Measurements from ENCODE around the gene LAMB2. TPM values are rescaled to one million over a fixed set of nuclear protein-coding genes. Genes with fewer than 3 reads are reported as not detected.

Gene LAMB2
- total RNA-seq, 1 donor from 2014 or later = 75.4 TPM

- H3K9ac ChIP-seq = no peak overlapping the region
- H3K36me3 Mint-ChIP-seq = peaks cover 2% of the 10 kb centered on the region
- no peaks in the 10 kb centered on the region for H3K36me3 ChIP-seq
- H3K27ac ChIP-seq = no peak overlapping the region
- H3K4me1 ChIP-seq = no peaks in the 10 kb centered on the region
- H3K4me2 ChIP-seq = no peak overlapping the region
- no peaks in the 10 kb centered on the region for H3K9me3 ChIP-seq (ENCODE audit: low read depth)
- peaks cover 2% of the 10 kb centered on the region for H3K27me3 Mint-ChIP-seq (ENCODE audit: insufficient read depth, low read depth)
- peak overlapping the region; percentile 92 for H3K4me3 Mint-ChIP-seq
- H4K20me1 ChIP-seq (ENCODE audit: low read depth) = no peaks in the 10 kb centered on the region
- no peaks in the 10 kb centered on the region for H3K9me3 Mint-ChIP-seq
- peaks cover 4% of the 10 kb centered on the region for H3K4me1 Mint-ChIP-seq
- no peak overlapping the region for H2AFZ ChIP-seq (replicated peaks)
- no peak for TF ChIP-seq CTCF (IDR thresholded peaks at IDR 0.05)
- TF ChIP-seq EZH2 (IDR thresholded peaks at IDR 0.05) = no peak
- no peak for TF ChIP-seq EZH2phosphoT487 (IDR thresholded peaks at IDR 0.05)
- H3K27ac Mint-ChIP-seq = peak overlapping the region; percentile 11
- no peaks in the 10 kb centered on the region for H3K27me3 ChIP-seq
- peaks cover 23% of the 10 kb centered on the region for H3F3A ChIP-seq (ENCODE audit: low read depth)
- no peak overlapping the region for H3K4me3 ChIP-seq
- DNase-seq (ENCODE audit: low spot score) = no peak
- H3K79me2 ChIP-seq (ENCODE audit: low read depth) = peaks cover 18% of the 10 kb centered on the region
These were observed 10.4 kb downstream of the LAMB2 start for GRCh38 chr3:49122451-49122850.

- no peaks in the 10 kb centered on the region for H4K20me1 ChIP-seq (ENCODE audit: low read depth)
- peaks cover 18% of the 10 kb centered on the region for H3K79me2 ChIP-seq (ENCODE audit: low read depth)
- peak overlapping the region; percentile 92 for H3K4me3 Mint-ChIP-seq
- H2AFZ ChIP-seq (replicated peaks) = no peak overlapping the region
- H3F3A ChIP-seq (ENCODE audit: low read depth) = peaks cover 23% of the 10 kb centered on the region
- H3K9me3 Mint-ChIP-seq = no peaks in the 10 kb centered on the region
- peaks cover 4% of the 10 kb centered on the region for H3K4me1 Mint-ChIP-seq
- H3K36me3 ChIP-seq = no peaks in the 10 kb centered on the region
- DNase-seq (ENCODE audit: low spot score) = no peak
- H3K9me3 ChIP-seq (ENCODE audit: low read depth) = no peaks in the 10 kb centered on the region
- H3K36me3 Mint-ChIP-seq = peaks cover 2% of the 10 kb centered on the region
- H3K27ac Mint-ChIP-seq = peak overlapping the region; percentile 82
- TF ChIP-seq EZH2 (IDR thresholded peaks at IDR 0.05) (no peak), CTCF (IDR thresholded peaks at IDR 0.05) (no peak), EZH2phosphoT487 (IDR thresholded peaks at IDR 0.05) (no peak)
- no peak overlapping the region for H3K9ac ChIP-seq
- no peaks in the 10 kb centered on the region for H3K27me3 ChIP-seq
- H3K4me3 ChIP-seq = no peak overlapping the region
- H3K4me1 ChIP-seq = no peaks in the 10 kb centered on the region
- H3K4me2 ChIP-seq = no peak overlapping the region
- peaks cover 2% of the 10 kb centered on the region for H3K27me3 Mint-ChIP-seq (ENCODE audit: insufficient read depth, low read depth)
- no peak overlapping the region for H3K27ac ChIP-seq
These were observed 10.8 kb downstream of the LAMB2 start for GRCh38 chr3:49122022-49122421.

- peak overlapping the region; percentile 74 for H2AFZ ChIP-seq (replicated peaks)
- peak overlapping the region; percentile 82 for H3K27ac Mint-ChIP-seq
- peaks cover 6% of the 10 kb centered on the region for H3K36me3 Mint-ChIP-seq
These were observed 11.6 kb downstream of the LAMB2 start for GRCh38 chr3:49121132-49121736.

More at GRCh38 chr3:49121132-49121736, 11.6 kb downstream of the LAMB2 start:
- Mint-ChIP-seq H3K4me3 (peak overlapping the region; percentile 92), H3K9me3 (no peaks in the 10 kb centered on the region), H3K4me1 (peaks cover 4% of the 10 kb centered on the region), H3K27me3 (ENCODE audit: insufficient read depth, low read depth) (peaks cover 2% of the 10 kb centered on the region)
- H4K20me1 ChIP-seq (ENCODE audit: low read depth) = no peaks in the 10 kb centered on the region
- H3K4me2 ChIP-seq = peak overlapping the region; percentile 94
- DNase-seq (ENCODE audit: low spot score) = no peak
- H3K36me3 ChIP-seq = no peaks in the 10 kb centered on the region
- H3K4me1 ChIP-seq = no peaks in the 10 kb centered on the region
- no peaks in the 10 kb centered on the region for H3K27me3 ChIP-seq
- H3K9ac ChIP-seq = no peak overlapping the region
- no peaks in the 10 kb centered on the region for H3K9me3 ChIP-seq (ENCODE audit: low read depth)
- peak overlapping the region; percentile 88 for H3K27ac ChIP-seq
- H3K79me2 ChIP-seq (ENCODE audit: low read depth) = peaks cover 18% of the 10 kb centered on the region
- peak overlapping the region; percentile 90 for H3K4me3 ChIP-seq
- peaks cover 23% of the 10 kb centered on the region for H3F3A ChIP-seq (ENCODE audit: low read depth)
- TF ChIP-seq EZH2phosphoT487 (IDR thresholded peaks at IDR 0.05) (no peak), EZH2 (IDR thresholded peaks at IDR 0.05) (no peak), CTCF (IDR thresholded peaks at IDR 0.05) (no peak)
